Endothelial cell of umbilical vein (primary cell): ENCODE results near the gene ART3. TPM values are rescaled to one million over a fixed set of nuclear protein-coding genes. Genes with fewer than 3 reads are reported as not detected.

ENCODE experiments used
- BruUV-seq: library from RNA; stranded (reverse); fragments of 400-500 nt; replicated peaks from 2 replicates; lab custom pipeline; 2021; lab: Mats Ljungman, UMichigan
- CTCF ChIA-PET: fragments of 300-600, 350-600 bp; sonication (Branson Sonifier 250); formaldehyde crosslinking; loops from one replicate; lab custom pipeline; 2021; ENCODE audit warnings: antibody characterized with exemption, inconsistent platforms; lab: Charles Lee
- POLR2A ChIA-PET: fragments of 300-600, 350-600 bp; sonication (Branson Sonifier 250); formaldehyde crosslinking; loops from one replicate; lab custom pipeline; 2021; ENCODE audit warnings: antibody characterized with exemption, inconsistent platforms; lab: Charles Lee
- DNase-seq: peaks from one replicate; pipeline ENCODE4 v3.0.0-alpha.2; 2011; ENCODE audit warnings: low read depth, low spot score
- FAIRE-seq: peaks from 2 replicates; lab custom pipeline; 2011; peaks lifted over from hg19 to GRCh38; lab: Jason Lieb, UNC
- H2AFZ ChIP-seq: 2 replicates; pipeline ENCODE4 v1.6.0; 2012; ENCODE audit warnings: low read depth, low read length, control low read depth, inconsistent platforms
- H3K27ac ChIP-seq: 2 replicates; pipeline ENCODE4 v1.5.1; 2011; ENCODE audit warnings: low read depth, mild to moderate bottlenecking, control low read depth, low read length, moderate library complexity; ENCODE audit not compliant: insufficient read depth
- H3K27me3 ChIP-seq, 2 experiments: 2 replicates each; pipeline versions ENCODE4 v1.6.0 to v1.6.1; 2011; ENCODE audit warnings: low read length in 2 of 2, mixed read lengths in 1 of 2; ENCODE audit not compliant: control insufficient read depth in 2 of 2, insufficient read depth in 2 of 2
- H3K36me3 ChIP-seq, 2 experiments: 2 replicates in 1 of 2; 3 replicates in 1 of 2; pipeline ENCODE4 v1.5.1; 2011; ENCODE audit warnings: low read length in 2 of 2, mild to moderate bottlenecking in 1 of 2, moderate library complexity in 1 of 2; ENCODE audit not compliant: control insufficient read depth in 2 of 2, insufficient read depth in 2 of 2; ENCODE audit errors: extremely low read depth in 1 of 2
- H3K4me1 ChIP-seq: 3 replicates; pipeline ENCODE4 v1.5.1; 2011; ENCODE audit warnings: mild to moderate bottlenecking, low read length; ENCODE audit not compliant: control insufficient read depth, insufficient read depth; ENCODE audit errors: extremely low read depth
- H3K4me2 ChIP-seq: 2 replicates; pipeline ENCODE4 v1.6.1; 2011; ENCODE audit warnings: low read length, control low read depth, mixed read lengths; ENCODE audit not compliant: insufficient read depth
- H3K4me3 ChIP-seq, 3 experiments: fragments of 200-600 bp in 1 of 3; sonication (generic), shearing (Covaris generic) in 1 of 3; replicated peaks in 1 of 3; 2 replicates each; pipeline ENCODE4 v1.5.1; 2011 to 2016; ENCODE audit warnings: control low read depth in 3 of 3, low read length in 3 of 3, mild to moderate bottlenecking in 2 of 3, inconsistent platforms in 1 of 3, low read depth in 1 of 3, moderate library complexity in 1 of 3; ENCODE audit not compliant: insufficient read depth in 1 of 3
- H3K79me2 ChIP-seq: 2 replicates; pipeline ENCODE4 v1.6.0; 2012; ENCODE audit warnings: low read length, inconsistent platforms; ENCODE audit not compliant: control insufficient read depth, insufficient read depth
- H3K9ac ChIP-seq: replicated peaks from 2 replicates; pipeline ENCODE3; 2011; ENCODE audit warnings: low read length, control low read depth; ENCODE audit not compliant: insufficient read depth; ENCODE audit errors: extremely low read depth
- H3K9me1 ChIP-seq: replicated peaks from 3 replicates; pipeline ENCODE4 v1.6.0; 2011; ENCODE audit warnings: mild to moderate bottlenecking, low read length; ENCODE audit not compliant: control insufficient read depth, insufficient read depth; ENCODE audit errors: extremely low read depth
- H3K9me3 ChIP-seq: replicated peaks from 2 replicates; pipeline ENCODE4 v1.5.1; 2012; ENCODE audit warnings: low read length, inconsistent platforms; ENCODE audit not compliant: control insufficient read depth, insufficient read depth
- H4K20me1 ChIP-seq: replicated peaks from 2 replicates; pipeline ENCODE3; 2011; ENCODE audit warnings: mild to moderate bottlenecking, low read length; ENCODE audit not compliant: control insufficient read depth, insufficient read depth; ENCODE audit errors: extremely low read depth
- EZH2 ChIP-seq: IDR thresholded peaks from 2 replicates; pipeline ENCODE4 v1.6.1; 2012; ENCODE audit warnings: borderline replicate concordance, low read depth, mild to moderate bottlenecking, moderate library complexity, low read length, inconsistent platforms; ENCODE audit not compliant: severe bottlenecking
- JUN ChIP-seq: IDR thresholded peaks from 2 replicates; pipeline ENCODE4 v1.6.1; 2011; ENCODE audit warnings: borderline replicate concordance, low read depth; ENCODE audit not compliant: insufficient read length, insufficient read depth
- MYC ChIP-seq: IDR thresholded peaks from one replicate; pipeline ENCODE4 v1.6.1; 2011; ENCODE audit warnings: mild to moderate bottlenecking, low read depth, low read length
- dilution Hi-C: fragments of 300-500 bp; cut with MboI; formaldehyde crosslinking; loops from one replicate; pipeline ENCODE4 v1.15.0; 2019; ENCODE audit warnings: low sequenced_read_pairs; ENCODE audit not compliant: extremely low pct_ligation_motif_present
- intact Hi-C: fragments of 100-400 bp; cut with micrococcal nuclease; formaldehyde crosslinking; loops from one replicate; pipeline ENCODE4 v1.10.0; 2022
- polyA plus RNA-seq, 4 experiments: library from polyadenylated mRNA; depleted of rRNA in 3 of 4; stranded (reverse) in 3 of 4; unstranded in 1 of 4; fragments of >200 nt; gene quantifications; 2 replicates each; pipeline versions ENCODE4 v1.2.1 to v1.2.3, GENCODE V29; 2011 to 2012; ENCODE audit warnings: missing spikeins in 1 of 4
- total RNA-seq: library from RNA; stranded (reverse); gene quantifications from 2 replicates; pipeline ENCODE4 v1.2.3, GENCODE V29; 2021
- TF ChIP-seq, protein P1 (sequence below): IDR thresholded peaks from 2 replicates; pipeline ENCODE4 v1.6.1; 2011; ENCODE audit not compliant: insufficient read depth, insufficient read length
- TF ChIP-seq, protein P2 (sequence below), 2 donors: IDR thresholded peaks; 1 replicate in 1 of 2; 2 replicates in 1 of 2; pipeline ENCODE4 v1.5.1; 2011; ENCODE audit warnings: low read length in 2 of 2, mild to moderate bottlenecking in 2 of 2, moderate library complexity in 2 of 2, control low read depth in 1 of 2, inconsistent platforms in 1 of 2, low read depth in 1 of 2; ENCODE audit not compliant: insufficient read depth in 1 of 2; ENCODE audit errors: extremely low read depth in 1 of 2

Gene ART3
- total and polyA plus RNA-seq, 2 donors (not counting 3 experiments of a cell fraction or from before 2014, with no cell fraction given): not detected

DNA sequence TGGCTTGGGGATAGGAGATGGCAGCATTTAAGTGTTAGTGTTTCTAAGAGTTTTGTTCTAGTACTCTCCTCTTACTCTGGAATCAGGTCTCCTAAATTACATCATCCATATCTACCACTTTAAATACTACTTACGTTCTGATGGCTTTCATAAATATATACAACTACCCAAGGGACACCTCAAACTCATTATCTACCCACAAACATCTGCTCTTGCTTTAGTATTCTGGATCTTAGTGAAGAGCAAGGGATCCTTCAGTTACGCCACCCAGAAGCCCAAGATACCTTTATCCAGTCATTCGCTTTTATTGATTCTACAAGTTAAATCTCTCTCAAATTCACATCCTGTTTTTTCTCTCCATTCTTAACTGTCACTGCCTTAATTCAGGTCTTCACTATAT lies 66.7 kb downstream of the ART3 start:
- CTCF ChIA-PET: no interaction called here

More for the DNA sequence above, 66.7 kb downstream of the ART3 start:
- Histone ChIP-seq H3K9me3 (no peaks in the 10 kb centered on the region), H2AFZ (no peak overlapping the region), H3K9me1 (no peaks in the 10 kb centered on the region), H4K20me1 (peaks cover 8% of the 10 kb centered on the region), H3K27ac (no peak overlapping the region), H3K36me3 (peaks cover 6 to 18% of the 10 kb centered on the region in 2 experiments), H3K4me3 (no peak overlapping the region), H3K4me2 (no peak overlapping the region), H3K79me2 (peaks cover 58% of the 10 kb centered on the region), H3K4me1 (peaks cover 3% of the 10 kb centered on the region), H3K9ac (no peak overlapping the region), H3K27me3 (no peaks in the 10 kb centered on the region)
- intact Hi-C loops: loop anchor here (10.0 kb wide), 1 partner anchor 934 kb away; the partner anchor contains the start of gene CCNI
- no TSS peak for BruUV-seq
- TF ChIP-seq, protein P1, sequence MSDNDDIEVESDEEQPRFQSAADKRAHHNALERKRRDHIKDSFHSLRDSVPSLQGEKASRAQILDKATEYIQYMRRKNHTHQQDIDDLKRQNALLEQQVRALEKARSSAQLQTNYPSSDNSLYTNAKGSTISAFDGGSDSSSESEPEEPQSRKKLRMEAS: no peak
- no peak for TF ChIP-seq JUN
- TF ChIP-seq, protein P2, sequence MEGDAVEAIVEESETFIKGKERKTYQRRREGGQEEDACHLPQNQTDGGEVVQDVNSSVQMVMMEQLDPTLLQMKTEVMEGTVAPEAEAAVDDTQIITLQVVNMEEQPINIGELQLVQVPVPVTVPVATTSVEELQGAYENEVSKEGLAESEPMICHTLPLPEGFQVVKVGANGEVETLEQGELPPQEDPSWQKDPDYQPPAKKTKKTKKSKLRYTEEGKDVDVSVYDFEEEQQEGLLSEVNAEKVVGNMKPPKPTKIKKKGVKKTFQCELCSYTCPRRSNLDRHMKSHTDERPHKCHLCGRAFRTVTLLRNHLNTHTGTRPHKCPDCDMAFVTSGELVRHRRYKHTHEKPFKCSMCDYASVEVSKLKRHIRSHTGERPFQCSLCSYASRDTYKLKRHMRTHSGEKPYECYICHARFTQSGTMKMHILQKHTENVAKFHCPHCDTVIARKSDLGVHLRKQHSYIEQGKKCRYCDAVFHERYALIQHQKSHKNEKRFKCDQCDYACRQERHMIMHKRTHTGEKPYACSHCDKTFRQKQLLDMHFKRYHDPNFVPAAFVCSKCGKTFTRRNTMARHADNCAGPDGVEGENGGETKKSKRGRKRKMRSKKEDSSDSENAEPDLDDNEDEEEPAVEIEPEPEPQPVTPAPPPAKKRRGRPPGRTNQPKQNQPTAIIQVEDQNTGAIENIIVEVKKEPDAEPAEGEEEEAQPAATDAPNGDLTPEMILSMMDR (IDR thresholded peaks at IDR 0.05; ENCODE audit: extremely low read depth in 1 of 2, insufficient read depth in 1 of 2, low read depth in 1 of 2, low read length in 2 of 2): no peak
- TF ChIP-seq MYC: no peak
- no peak for TF ChIP-seq EZH2
- DNase-seq (no peak), FAIRE-seq (no peak)
- dilution Hi-C loops: no loop called here
- POLR2A ChIA-PET: no interaction called here
